ENCODE results near the gene KIRREL3. TPM values are rescaled to one million over a fixed set of nuclear protein-coding genes. Genes with fewer than 3 reads are reported as not detected.

The KIRREL3 gene
- total RNA-seq, 1 donor from 2014 or later: not detected

- intact Hi-C loops (cut with DNase I): no loop called here
- no peaks in the 10 kb centered on the region for H3K9me3 ChIP-seq
- no peak for DNase-seq
- no peaks in the 10 kb centered on the region for H3K36me3 ChIP-seq
- no peak overlapping the region for H3K4me3 ChIP-seq
- peak overlapping the region; percentile 24 for H3K27ac ChIP-seq
- no peak for TF ChIP-seq CTCF (IDR thresholded peaks at IDR 0.05)
- H3K4me1 ChIP-seq: peaks cover 25% of the 10 kb centered on the region
- ATAC-seq: no peak
- no peaks in the 10 kb centered on the region for H3K27me3 ChIP-seq
These were observed 534.9 kb downstream of the KIRREL3 start for GRCh38 chr11:126465573-126466188.

- no peaks in the 10 kb centered on the region for H3K9me3 ChIP-seq
- no peak for TF ChIP-seq CTCF (IDR thresholded peaks at IDR 0.05)
- intact Hi-C loops (cut with DNase I): no loop called here
- H3K27ac ChIP-seq: no peak overlapping the region
- ATAC-seq: peak; percentile 38
- H3K4me1 ChIP-seq: peaks cover 25% of the 10 kb centered on the region
- DNase-seq: no peak
- no peak overlapping the region for H3K4me3 ChIP-seq
- no peaks in the 10 kb centered on the region for H3K27me3 ChIP-seq
- no peaks in the 10 kb centered on the region for H3K36me3 ChIP-seq
These were observed 535.8 kb downstream of the KIRREL3 start for GRCh38 chr11:126464796-126465195.

GRCh38 chr11:126462422-126462821 lies 538.1 kb downstream of the KIRREL3 start:
- Histone ChIP-seq H3K27me3 (no peaks in the 10 kb centered on the region), H3K4me1 (peaks cover 14% of the 10 kb centered on the region), H3K27ac (no peak overlapping the region), H3K36me3 (no peaks in the 10 kb centered on the region), H3K4me3 (no peak overlapping the region), H3K9me3 (no peaks in the 10 kb centered on the region)
- intact Hi-C loops (cut with DNase I): no loop called here
- ATAC-seq (no peak), DNase-seq (no peak)
- no peak for TF ChIP-seq CTCF (IDR thresholded peaks at IDR 0.05)

- ATAC-seq (no peak), DNase-seq (no peak)
- no peak for TF ChIP-seq CTCF (IDR thresholded peaks at IDR 0.05)
- intact Hi-C loops (cut with DNase I): no loop called here
- H3K4me1 ChIP-seq: peaks cover 14% of the 10 kb centered on the region
- no peaks in the 10 kb centered on the region for H3K36me3 ChIP-seq
- H3K4me3 ChIP-seq: no peak overlapping the region
- H3K27ac ChIP-seq: no peak overlapping the region
- H3K27me3 ChIP-seq: no peaks in the 10 kb centered on the region
- H3K9me3 ChIP-seq: no peaks in the 10 kb centered on the region
These were observed 538.6 kb downstream of the KIRREL3 start for GRCh38 chr11:126461996-126462395.

GRCh38 chr11:126461096-126461440 lies 539.5 kb downstream of the KIRREL3 start:
- peaks cover 11% of the 10 kb centered on the region for H3K4me1 ChIP-seq
- no peak for DNase-seq
- H3K4me3 ChIP-seq: no peak overlapping the region
- TF ChIP-seq CTCF (IDR thresholded peaks at IDR 0.05): no peak
- no peaks in the 10 kb centered on the region for H3K9me3 ChIP-seq
- H3K36me3 ChIP-seq: no peaks in the 10 kb centered on the region
- H3K27ac ChIP-seq: no peak overlapping the region
- intact Hi-C loops (cut with DNase I): no loop called here
- H3K27me3 ChIP-seq: no peaks in the 10 kb centered on the region
- no peak for ATAC-seq
